SH-SY5Y (cell line): ENCODE data around the gene UBAP2.

Source experiments
- GATA2 ChIP-seq: IDR thresholded peaks from 2 replicates; pipeline ENCODE4 v1.6.1; 2011; ENCODE audit warnings: mild to moderate bottlenecking, low read depth, low read length
- GATA3 ChIP-seq: IDR thresholded peaks from 2 replicates; pipeline ENCODE4 v1.6.1; 2011; ENCODE audit warnings: low read depth, mild to moderate bottlenecking, low read length, moderate library complexity

DNA sequence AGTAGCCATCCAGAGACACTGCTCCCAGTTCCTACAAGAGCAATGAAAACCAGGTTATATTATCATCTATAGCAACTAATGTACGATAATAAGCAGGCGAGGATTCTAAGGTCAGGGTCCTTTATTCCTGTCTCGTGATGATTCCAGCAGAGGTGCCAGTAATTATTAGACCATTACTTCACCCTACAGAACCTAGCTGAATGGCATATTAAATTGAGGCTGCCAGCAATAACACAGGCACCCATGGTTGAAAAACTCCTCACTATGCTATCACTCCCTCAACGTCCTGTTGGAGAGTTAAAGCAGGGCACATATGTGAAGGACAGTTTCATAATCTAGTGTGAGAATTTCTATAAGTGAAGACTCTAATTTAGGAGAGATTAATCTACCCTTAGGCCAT is 48.1 kb upstream of the UBAP2 start:
- TF ChIP-seq GATA2 (no peak), GATA3 (no peak)
